CD4-positive, alpha-beta T cell treated with Interleukin-15 for 4 hours (primary cell): ENCODE measurements around the gene CRYZL1.

Experiments used
- DNase-seq: peaks from one replicate; pipeline ENCODE4 v3.0.0-alpha.2; 2020; ENCODE audit warnings: low spot score

Gene CRYZL1

DNA sequence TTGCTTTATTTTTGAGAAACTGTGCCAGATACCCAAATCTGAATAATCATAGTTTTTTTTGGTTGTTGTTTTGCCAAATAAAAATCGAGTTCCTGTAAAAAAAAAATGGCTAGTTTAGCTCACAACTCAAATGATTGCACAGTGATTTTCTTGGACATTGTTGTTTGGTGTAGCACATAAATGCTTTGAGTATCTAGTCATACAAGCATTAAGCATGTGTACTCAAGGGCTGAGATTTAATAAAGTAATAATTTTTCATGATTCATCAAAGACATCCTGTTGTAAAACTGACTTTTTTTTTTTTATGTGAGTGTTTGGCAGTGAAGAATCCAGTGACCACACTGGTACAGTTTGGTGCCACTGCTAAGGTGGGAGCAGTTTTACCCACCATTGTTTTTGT is 19.6 kb upstream of the CRYZL1 start:
- no peak for DNase-seq

DNA sequence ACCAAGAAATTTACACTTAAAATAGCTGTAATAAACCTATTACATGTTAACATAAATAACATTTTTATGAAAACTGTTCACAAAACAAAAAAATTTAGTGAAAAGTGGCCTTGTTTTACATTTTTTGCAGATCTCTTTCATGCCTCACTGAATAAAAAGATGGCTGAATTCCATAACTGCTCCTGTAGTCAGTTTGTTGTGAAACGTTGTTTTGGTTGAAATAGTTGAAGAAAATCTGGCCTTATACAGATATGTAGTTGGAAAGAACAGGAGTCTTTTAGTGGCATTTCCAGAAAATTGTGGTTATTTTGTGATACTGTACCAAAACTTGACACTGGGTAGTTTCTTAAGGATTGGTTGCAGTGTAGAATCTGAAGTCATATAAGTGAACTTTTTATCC is 18.9 kb upstream of the CRYZL1 start:
- DNase-seq: no peak

DNA sequence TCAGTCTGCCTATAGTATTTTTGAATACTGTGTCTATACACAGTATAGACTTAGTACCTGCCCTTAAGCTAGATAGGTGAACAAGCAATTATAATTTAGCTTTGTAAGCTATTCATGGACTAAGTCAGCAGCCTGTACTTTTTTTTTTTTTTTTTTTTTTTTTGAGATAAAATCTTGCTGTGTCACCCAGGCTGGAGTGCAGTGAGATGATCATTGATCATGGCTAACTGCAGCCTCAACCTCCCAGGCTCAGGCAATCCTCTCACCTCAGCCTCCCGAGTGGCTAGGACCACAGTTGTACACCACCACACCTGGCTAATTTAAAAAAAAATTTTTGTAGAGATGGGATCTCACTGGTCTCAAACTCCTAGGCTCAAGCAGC is 18.0 kb upstream of the CRYZL1 start:
- DNase-seq: no peak

GRCh38 chr21:33658919-33659567 is 17.5 kb upstream of the CRYZL1 start:
- no peak for DNase-seq

DNA sequence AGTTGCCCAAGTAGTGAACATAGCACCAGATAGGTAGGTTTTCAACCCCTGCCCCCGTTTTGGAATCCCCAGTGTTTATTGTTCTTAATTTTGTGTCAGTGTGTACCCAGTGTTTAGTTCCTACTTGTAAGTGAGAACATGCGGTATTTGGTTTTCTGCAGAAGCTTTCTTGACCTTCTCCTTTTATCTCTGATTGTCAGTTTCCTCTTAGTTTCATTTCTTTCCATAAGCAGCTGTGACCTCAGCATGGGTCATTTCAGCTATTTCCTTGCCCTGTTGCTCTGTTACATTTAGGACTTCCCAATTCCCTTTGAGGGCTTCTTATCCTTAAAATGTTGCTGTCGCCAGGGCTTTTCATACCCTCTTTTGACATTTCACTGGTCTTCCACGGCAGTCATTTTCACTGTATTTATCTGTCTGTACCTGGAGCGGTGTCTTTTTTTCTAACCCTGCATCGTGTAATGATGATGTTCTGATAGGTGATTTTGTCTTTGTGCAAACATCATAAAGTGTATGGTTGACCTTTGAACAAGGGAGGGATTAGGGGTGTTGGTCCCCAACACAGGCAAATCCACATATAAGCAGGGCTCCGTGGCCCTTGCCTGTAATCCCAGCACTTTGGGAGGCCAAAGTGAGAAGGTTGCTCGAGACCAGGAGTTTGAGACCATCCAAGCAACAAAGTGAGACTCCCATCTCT is 15.7 kb upstream of the CRYZL1 start:
- no peak for DNase-seq

DNA sequence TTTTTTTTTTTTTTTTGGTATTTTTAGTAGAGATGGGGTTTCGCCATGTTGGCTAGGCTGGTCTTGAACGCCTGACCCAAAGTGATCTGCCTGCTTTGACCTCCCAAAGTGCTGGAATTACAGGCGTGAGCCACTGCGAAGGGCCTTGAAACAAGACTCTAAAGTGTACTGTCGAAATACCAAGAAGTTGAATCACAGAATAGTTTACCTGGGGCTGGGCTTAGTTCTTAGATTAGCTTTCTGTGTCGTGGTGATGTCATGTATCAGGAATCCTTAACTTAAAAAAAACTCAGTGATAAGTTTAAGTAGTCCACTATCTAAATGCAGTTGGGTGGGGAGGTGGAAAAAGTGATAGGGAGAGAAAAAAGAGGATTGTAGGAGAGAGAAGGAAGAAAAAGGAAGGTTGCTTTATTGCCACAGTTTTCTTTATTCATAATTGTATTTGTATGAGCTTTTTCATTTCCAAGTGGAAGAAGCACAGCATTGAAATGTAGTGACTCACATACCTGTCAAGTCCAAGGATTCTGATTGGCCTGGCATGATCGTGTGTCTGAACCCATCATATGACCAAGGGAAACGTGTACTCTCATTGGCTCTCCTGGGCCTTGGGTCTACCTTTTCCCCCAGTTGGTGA is 14.2 kb upstream of the CRYZL1 start:
- DNase-seq: no peak

DNA sequence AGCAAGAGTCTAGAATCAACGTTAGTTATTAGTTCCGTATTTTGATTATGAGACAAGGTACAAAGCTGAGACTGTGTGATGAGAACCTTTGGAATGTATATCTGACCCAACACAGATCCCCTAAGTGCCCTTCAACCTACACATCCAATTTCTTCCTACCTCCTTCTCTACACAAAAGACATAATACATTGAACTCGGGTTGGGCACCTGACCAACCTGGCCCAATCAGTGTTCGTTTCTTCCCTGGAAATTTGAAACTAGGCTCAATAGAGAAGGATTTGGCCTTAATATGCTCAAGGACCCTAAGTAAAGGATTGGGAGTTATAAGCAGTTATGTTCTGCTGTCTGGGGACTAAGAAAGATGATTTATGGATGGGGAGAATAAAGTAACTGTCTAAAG is 12.9 kb upstream of the CRYZL1 start:
- no peak for DNase-seq

GRCh38 chr21:33651965-33652680 is 10.6 kb upstream of the CRYZL1 start:
- no peak for DNase-seq

DNA sequence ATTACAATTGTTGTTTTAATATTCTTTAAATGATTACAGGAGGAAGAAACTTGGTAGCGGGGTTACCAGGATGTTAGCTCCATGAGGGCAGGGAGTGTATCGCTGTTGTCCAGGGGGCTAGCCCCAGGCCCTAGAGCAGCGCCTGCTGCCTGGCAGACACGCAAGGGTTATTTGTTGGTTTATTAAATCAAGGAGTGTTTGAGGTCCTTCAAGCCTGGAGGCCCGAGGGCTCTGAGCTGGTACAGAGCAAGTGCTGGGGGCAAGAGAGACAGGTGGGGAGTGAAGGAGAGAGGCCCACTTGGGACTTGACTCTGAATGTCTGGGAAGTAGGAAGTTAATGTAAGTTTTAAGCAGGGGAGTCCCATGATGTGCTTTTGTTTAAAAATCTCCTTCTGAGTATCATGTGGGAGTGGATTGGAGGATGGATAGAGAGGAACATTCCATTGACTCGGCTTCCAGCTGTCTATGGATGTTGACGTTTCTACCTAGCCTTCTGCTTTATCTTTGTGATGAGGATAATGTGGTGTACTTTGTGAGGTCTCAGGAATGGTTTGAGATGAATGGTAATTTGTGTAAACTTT is 9.5 kb upstream of the CRYZL1 start:
- DNase-seq: no peak

DNA sequence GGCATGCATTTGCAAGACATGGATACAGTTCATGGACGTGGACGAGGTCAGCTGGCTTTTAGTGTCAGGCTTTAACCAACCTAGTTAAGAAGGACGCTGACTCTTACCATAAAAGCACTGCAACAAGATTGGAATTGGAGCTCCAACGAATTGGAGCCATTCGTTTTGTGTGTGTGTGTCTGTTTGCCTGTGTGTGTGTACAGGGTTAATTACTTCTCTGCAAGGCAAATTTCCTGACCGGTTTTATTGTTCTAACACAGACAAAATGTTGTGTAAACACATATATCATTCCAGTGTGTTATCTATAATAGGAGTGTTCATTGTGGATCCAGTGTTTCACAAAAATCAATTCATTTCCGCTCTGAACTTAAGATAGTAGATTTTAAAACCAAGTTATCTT is 8.7 kb upstream of the CRYZL1 start:
- DNase-seq: no peak

GRCh38 chr21:33648555-33648954 is 7.0 kb upstream of the CRYZL1 start:
- DNase-seq: no peak

DNA sequence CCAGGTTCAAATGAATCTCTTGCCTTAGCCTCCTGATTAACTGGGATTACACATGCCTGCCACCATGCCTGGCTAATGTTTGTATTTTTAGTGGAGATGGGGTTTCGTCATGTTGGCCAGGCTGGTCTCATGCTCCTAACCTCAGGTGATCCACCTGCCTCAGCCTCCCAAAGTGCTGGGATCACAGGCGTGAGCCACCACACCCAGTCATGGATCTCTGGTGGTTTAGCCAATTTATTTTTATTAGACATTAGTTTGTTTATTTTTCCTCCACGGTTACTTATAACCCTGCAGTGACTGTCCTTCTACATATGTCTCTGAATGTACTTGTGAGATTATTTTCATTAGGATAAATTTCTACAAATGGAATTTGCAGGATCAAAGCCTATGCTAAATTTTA is 6.0 kb upstream of the CRYZL1 start:
- DNase-seq: no peak

- DNase-seq: no peak
Observed at GRCh38 chr21:33645730-33646129, 4.2 kb upstream of the CRYZL1 start.

GRCh38 chr21:33644383-33645074 is 3.0 kb upstream of the CRYZL1 start:
- DNase-seq: no peak

DNA sequence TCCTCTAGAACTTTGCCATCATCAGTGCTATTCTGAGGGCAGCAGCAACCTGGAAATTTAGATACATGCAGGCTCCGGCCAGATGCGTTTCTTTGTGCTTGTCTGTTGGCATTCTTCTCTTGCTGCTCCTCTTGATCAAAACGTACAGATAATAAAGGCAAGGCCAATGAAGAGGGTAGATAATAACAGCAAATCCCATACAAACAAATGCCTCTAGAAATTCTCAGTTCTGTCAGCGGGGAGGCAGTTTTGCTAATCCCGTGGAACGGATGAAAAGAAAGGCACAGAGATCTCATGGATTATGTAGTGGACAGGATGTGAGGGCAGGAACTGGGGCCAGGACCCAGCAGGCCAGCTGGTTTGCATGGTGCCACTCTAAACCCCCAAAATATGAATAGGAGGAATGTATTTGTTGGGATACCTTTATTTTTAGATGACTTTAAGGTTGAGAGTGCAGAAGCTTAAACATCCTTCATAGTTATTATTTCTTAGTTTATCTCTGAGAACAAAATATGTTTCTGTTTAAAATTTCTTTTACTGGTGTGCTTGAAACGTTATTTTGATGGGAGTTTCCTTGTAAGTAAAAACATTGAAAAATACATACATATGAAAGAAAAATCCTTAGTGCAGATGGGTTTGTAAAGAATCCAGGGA is 2.2 kb upstream of the CRYZL1 start:
- no peak for DNase-seq

- DNase-seq: no peak
Observed at GRCh38 chr21:33642896-33643657, 1.5 kb upstream of the CRYZL1 start.

GRCh38 chr21:33642027-33642895 is 720 bp upstream of the CRYZL1 start, which contains the start of gene ITSN1:
TSS of gene ITSN1 (plus strand) at chr21:33642501. CDS start at chr21:33718829, 76,328 bp downstream.
- peak; percentile 100 for DNase-seq

- DNase-seq: no peak
Observed at GRCh38 chr21:33640697-33641351, 717 bp downstream of the CRYZL1 start.

DNA sequence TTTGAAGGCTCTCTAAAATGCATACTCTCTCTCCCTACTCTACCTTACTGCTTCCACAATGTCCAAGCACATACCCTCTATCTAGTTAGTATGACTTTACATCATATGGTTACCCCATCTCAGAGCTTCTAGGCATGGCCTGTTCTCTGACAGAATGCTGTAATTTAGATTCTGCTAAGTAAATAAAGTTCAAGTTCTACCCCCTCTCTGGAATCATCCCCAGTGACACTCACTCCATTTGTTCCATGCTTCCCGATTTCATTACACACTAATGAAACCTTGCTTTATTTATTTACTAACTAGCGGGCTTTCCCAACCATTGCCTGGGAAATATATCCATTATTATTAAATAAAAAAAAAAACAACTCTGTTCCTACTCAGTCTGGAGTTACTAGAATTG is 7.3 kb downstream of the CRYZL1 start:
- no peak for DNase-seq
